HepG2 (cell line): ENCODE results near the gene GKN1. TPM values are rescaled to one million over a fixed set of nuclear protein-coding genes. Genes with fewer than 3 reads are reported as not detected.

Source experiments
- ATAC-seq: fragments of 200-7000 bp; cut with Tn5 transposase; 3 replicates; pipeline ENCODE4 v1.9.1; 2020; ENCODE audit warnings: mild to moderate bottlenecking, moderate library complexity
- BruUV-seq: library from RNA; stranded (reverse); fragments of 400-500 nt; replicated peaks from 2 replicates; lab custom pipeline; 2021; lab: Mats Ljungman, UMichigan
- CTCF ChIA-PET: fragments of 300-600 bp; formaldehyde crosslinking; extraction: SDS; loops from one replicate; lab custom pipeline; 2021; ENCODE audit warnings: low total read pairs, inconsistent platforms, low intra/inter-chr PET ratio; lab: Yijun Ruan, JAX
- POLR2A ChIA-PET: fragments of 350-600 bp; sonication (Branson Sonifier 250); formaldehyde crosslinking; loops from one replicate; lab custom pipeline; 2020; ENCODE audit warnings: antibody characterized with exemption, inconsistent platforms; lab: Yijun Ruan, JAX
- DNase-seq: peaks from one replicate; pipeline ENCODE4 v3.0.0-alpha.2; 2015; ENCODE audit warnings: low spot score
- FAIRE-seq: peaks from 3 replicates; lab custom pipeline; 2011; peaks lifted over from hg19 to GRCh38; lab: Jason Lieb, UNC
- H2AFZ ChIP-seq: one replicate; pipeline ENCODE4 v1.6.1; 2011; ENCODE audit warnings: low read length, inconsistent platforms
- H3K27ac ChIP-seq: fragments of 300-600 bp; 3 replicates; pipeline ENCODE4 v1.8.0; 2011; ENCODE audit warnings: mixed run types, mild to moderate bottlenecking, mixed read lengths, low read length, inconsistent platforms; ENCODE audit not compliant: insufficient read depth; ENCODE audit errors: extremely low read length
- H3K27me3 ChIP-seq, 2 experiments: fragments of 200-600 bp in 1 of 2; 2 replicates in 1 of 2; 3 replicates in 1 of 2; pipeline versions ENCODE4 v1.6.0 to v1.8.0; 2011; ENCODE audit warnings: low read length in 2 of 2, mild to moderate bottlenecking in 2 of 2, moderate library complexity in 2 of 2, inconsistent platforms in 1 of 2; ENCODE audit not compliant: insufficient read depth in 2 of 2, control insufficient read depth in 1 of 2
- H3K36me3 ChIP-seq, 2 experiments: fragments of 200-600 bp in 1 of 2; replicated peaks in 1 of 2; 2 replicates in 1 of 2; 3 replicates in 1 of 2; pipeline versions ENCODE4 v1.5.1 to v1.8.0; 2011; ENCODE audit warnings: low read length in 2 of 2, inconsistent platforms in 1 of 2; ENCODE audit not compliant: insufficient read depth in 2 of 2, control insufficient read depth in 1 of 2
- H3K4me1 ChIP-seq: 2 replicates; pipeline ENCODE4 v1.5.1; 2012; ENCODE audit warnings: low read length, inconsistent platforms; ENCODE audit not compliant: insufficient read depth
- H3K4me2 ChIP-seq: 2 replicates; pipeline ENCODE4 v1.6.0; 2011; ENCODE audit warnings: low read depth, low read length, inconsistent platforms
- H3K4me3 ChIP-seq, 3 experiments: fragments of 200-600 bp in 1 of 3; sonication (generic), shearing (Covaris generic) in 1 of 3; replicated peaks in 1 of 3; 2 replicates each; pipeline ENCODE4 v1.5.1; 2011 to 2016; ENCODE audit warnings: low read length in 3 of 3, inconsistent platforms in 2 of 3, low read depth in 2 of 3, mild to moderate bottlenecking in 2 of 3, control low read depth in 1 of 3, mixed read lengths in 1 of 3; ENCODE audit not compliant: insufficient read depth in 1 of 3
- H3K79me2 ChIP-seq: one replicate; pipeline ENCODE4 v1.6.1; 2011; ENCODE audit warnings: low read length, inconsistent platforms; ENCODE audit not compliant: insufficient read depth
- H3K9ac ChIP-seq: 2 replicates; pipeline ENCODE4 v1.6.0; 2011; ENCODE audit warnings: mild to moderate bottlenecking, low read depth, low read length, inconsistent platforms; ENCODE audit not compliant: insufficient read depth
- H3K9me3 ChIP-seq: 2 replicates; pipeline ENCODE4 v1.5.1; 2012; ENCODE audit warnings: mild to moderate bottlenecking, low read length
- H4K20me1 ChIP-seq: 2 replicates; pipeline ENCODE4 v1.6.0; 2011; ENCODE audit warnings: inconsistent platforms, mild to moderate bottlenecking, low read length, moderate library complexity; ENCODE audit not compliant: insufficient read depth
- AKAP8 ChIP-seq: sonication (generic); formaldehyde crosslinking; IDR thresholded peaks from 2 replicates; pipeline ENCODE4 v1.5.1; 2020; ENCODE audit warnings: mild to moderate bottlenecking, missing genetic modification reagents
- ARNT2 ChIP-seq: sonication (generic); formaldehyde crosslinking; IDR thresholded peaks from 2 replicates; pipeline ENCODE4 v1.8.0; 2022; ENCODE audit warnings: mild to moderate bottlenecking, low read depth, missing genetic modification reagents, moderate library complexity
- CENPX ChIP-seq: sonication (generic); formaldehyde crosslinking; IDR thresholded peaks from 2 replicates; pipeline ENCODE4 v1.9.0; 2021; ENCODE audit warnings: mild to moderate bottlenecking, missing genetic modification reagents, moderate library complexity
- CHD2 ChIP-seq: IDR thresholded peaks from 2 replicates; pipeline ENCODE4 v1.6.1; 2011; ENCODE audit warnings: low read depth, low read length, improper control_type of control experiment
- DNMT3B ChIP-seq: conservative IDR thresholded peaks from 2 replicates; pipeline ENCODE4 v1.6.1; 2016; ENCODE audit warnings: missing biosample characterization, control low read depth
- HDAC6 ChIP-seq: fragments of 200-600 bp; sonication (generic); IDR thresholded peaks from 2 replicates; pipeline ENCODE4 v1.7.0; 2017; ENCODE audit warnings: mild to moderate bottlenecking, antibody characterized with exemption, low read length, low read depth
- ISL2 ChIP-seq: sonication (generic); formaldehyde crosslinking; IDR thresholded peaks from 2 replicates; pipeline ENCODE4 v1.5.0; 2020; ENCODE audit warnings: missing genetic modification reagents
- MXD4 ChIP-seq: IDR thresholded peaks from 2 replicates; pipeline ENCODE4 v1.6.1; 2016; ENCODE audit warnings: mild to moderate bottlenecking, missing biosample characterization, missing genetic modification reagents
- NR2F2 ChIP-seq: IDR thresholded peaks from 2 replicates; pipeline ENCODE4 v1.6.1; 2012; ENCODE audit warnings: low read depth, inconsistent platforms, borderline replicate concordance
- PITX1 ChIP-seq: sonication (generic); formaldehyde crosslinking; IDR thresholded peaks from 2 replicates; pipeline ENCODE4 v1.5.1; 2020; ENCODE audit warnings: mild to moderate bottlenecking, missing genetic modification reagents
- TBL1XR1 ChIP-seq: fragments of 150-350 bp; IDR thresholded peaks from 2 replicates; pipeline ENCODE4 v1.6.1; 2014; ENCODE audit warnings: borderline replicate concordance, low read length; ENCODE audit not compliant: partially characterized antibody
- ZNF383 ChIP-seq: sonication (generic); formaldehyde crosslinking; IDR thresholded peaks from 2 replicates; pipeline ENCODE4 v1.4.0; 2020; ENCODE audit warnings: missing genetic modification reagents, mild to moderate bottlenecking, borderline replicate concordance
- ZNF564 ChIP-seq: sonication (generic); formaldehyde crosslinking; IDR thresholded peaks from 2 replicates; pipeline ENCODE4 v1.8.1; 2023; ENCODE audit warnings: mild to moderate bottlenecking, missing genetic modification reagents
- ZNF572 ChIP-seq: sonication (generic); formaldehyde crosslinking; IDR thresholded peaks from 2 replicates; pipeline ENCODE4 v1.5.1; 2020; ENCODE audit warnings: mild to moderate bottlenecking, missing genetic modification reagents
- ZNF777 ChIP-seq: sonication (generic); formaldehyde crosslinking; IDR thresholded peaks from 2 replicates; pipeline ENCODE4 v1.4.0; 2020; ENCODE audit warnings: missing genetic modification reagents
- WGBS: methylation state at CpG from one replicate; pipeline ENCODE4 v1.1.6; 2017; ENCODE audit warnings: low lambda C conversion rate; 5-methylcytosine and 5-hydroxymethylcytosine counted together
- in situ Hi-C: cut with HindIII; loops from 2 replicates; pipeline ENCODE4 v1.10.0; 2017; ENCODE audit warnings: low pct_unique_long_range_greater_than_20kb; ENCODE audit not compliant: extremely low pct_ligation_motif_present
- intact Hi-C: fragments of 100-400 bp; cut with micrococcal nuclease; formaldehyde crosslinking; loops from one replicate; pipeline ENCODE4 v1.10.0; 2022; ENCODE audit not compliant: unreplicated experiment
- polyA plus RNA-seq, 8 experiments: library from polyadenylated mRNA; depleted of rRNA in 3 of 8; stranded (reverse) in 7 of 8; unstranded in 1 of 8; fragments of >200 nt; fragmentation: Illumina TruSeq in 4 of 8; extraction: Trizol in 4 of 8; gene quantifications; 2 replicates each; pipeline versions ENCODE4 v1.2.1 to v1.2.3, GENCODE V29; 2011 to 2016; ENCODE audit warnings: low read depth in 4 of 8, missing spikeins in 1 of 8, mixed read lengths in 1 of 8; ENCODE audit not compliant: insufficient read depth in 1 of 8
- total RNA-seq, 5 experiments: library from RNA; depleted of rRNA; stranded (reverse); fragments of >200 nt; fragmentation: Illumina TruSeq; extraction: Trizol; gene quantifications; 2 replicates each; pipeline ENCODE4 v1.2.3, GENCODE V29; 2016; ENCODE audit warnings: low read depth in 1 of 5
- TF ChIP-seq, protein P1 (sequence below): sonication (generic); formaldehyde crosslinking; IDR thresholded peaks from 2 replicates; pipeline ENCODE4 v1.4.0; 2020; ENCODE audit warnings: missing genetic modification reagents
- TF ChIP-seq, protein P2 (sequence below): sonication (generic); formaldehyde crosslinking; IDR thresholded peaks from 2 replicates; pipeline ENCODE4 v1.4.0; 2020; ENCODE audit warnings: mild to moderate bottlenecking, missing genetic modification reagents

GKN1 gene
- total and polyA plus RNA-seq, 2 of the 13 experiments (the other 11 are each of a cell fraction or from before 2014, with no cell fraction given) = not detected

DNA sequence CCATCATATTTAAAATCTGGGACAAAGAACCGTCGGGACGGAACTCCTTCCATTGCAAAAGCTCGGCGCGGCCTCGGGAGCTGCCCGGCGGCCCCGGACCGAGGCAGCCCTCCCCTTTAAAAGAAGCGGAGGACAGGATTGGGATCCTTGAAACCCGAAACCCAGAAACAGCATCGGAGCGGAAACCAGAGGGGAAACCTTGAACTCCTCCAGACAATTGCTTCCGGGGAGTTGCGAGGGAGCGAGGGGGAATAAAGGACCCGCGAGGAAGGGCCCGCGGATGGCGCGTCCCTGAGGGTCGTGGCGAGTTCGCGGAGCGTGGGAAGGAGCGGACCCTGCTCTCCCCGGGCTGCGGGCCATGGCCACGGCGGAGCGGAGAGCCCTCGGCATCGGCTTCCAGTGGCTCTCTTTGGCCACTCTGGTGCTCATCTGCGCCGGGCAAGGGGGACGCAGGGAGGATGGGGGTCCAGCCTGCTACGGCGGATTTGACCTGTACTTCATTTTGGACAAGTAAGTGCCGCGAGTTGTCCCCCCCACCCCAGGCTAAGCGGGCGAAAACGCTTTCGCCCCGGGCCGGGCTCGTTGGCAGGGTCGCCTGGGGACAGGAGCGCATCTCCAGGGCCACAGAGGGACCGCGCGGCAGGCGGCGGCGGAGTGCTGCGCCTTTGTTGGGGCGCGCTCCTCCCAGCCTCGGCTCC, 38.9 kb downstream of the GKN1 start, which contains the start of gene ANTXR1 (continued):
- no peak for TF ChIP-seq MXD4 (CRISPR knock-in tag)
- TF ChIP-seq AKAP8 (CRISPR knock-in tag) = no peak

DNA sequence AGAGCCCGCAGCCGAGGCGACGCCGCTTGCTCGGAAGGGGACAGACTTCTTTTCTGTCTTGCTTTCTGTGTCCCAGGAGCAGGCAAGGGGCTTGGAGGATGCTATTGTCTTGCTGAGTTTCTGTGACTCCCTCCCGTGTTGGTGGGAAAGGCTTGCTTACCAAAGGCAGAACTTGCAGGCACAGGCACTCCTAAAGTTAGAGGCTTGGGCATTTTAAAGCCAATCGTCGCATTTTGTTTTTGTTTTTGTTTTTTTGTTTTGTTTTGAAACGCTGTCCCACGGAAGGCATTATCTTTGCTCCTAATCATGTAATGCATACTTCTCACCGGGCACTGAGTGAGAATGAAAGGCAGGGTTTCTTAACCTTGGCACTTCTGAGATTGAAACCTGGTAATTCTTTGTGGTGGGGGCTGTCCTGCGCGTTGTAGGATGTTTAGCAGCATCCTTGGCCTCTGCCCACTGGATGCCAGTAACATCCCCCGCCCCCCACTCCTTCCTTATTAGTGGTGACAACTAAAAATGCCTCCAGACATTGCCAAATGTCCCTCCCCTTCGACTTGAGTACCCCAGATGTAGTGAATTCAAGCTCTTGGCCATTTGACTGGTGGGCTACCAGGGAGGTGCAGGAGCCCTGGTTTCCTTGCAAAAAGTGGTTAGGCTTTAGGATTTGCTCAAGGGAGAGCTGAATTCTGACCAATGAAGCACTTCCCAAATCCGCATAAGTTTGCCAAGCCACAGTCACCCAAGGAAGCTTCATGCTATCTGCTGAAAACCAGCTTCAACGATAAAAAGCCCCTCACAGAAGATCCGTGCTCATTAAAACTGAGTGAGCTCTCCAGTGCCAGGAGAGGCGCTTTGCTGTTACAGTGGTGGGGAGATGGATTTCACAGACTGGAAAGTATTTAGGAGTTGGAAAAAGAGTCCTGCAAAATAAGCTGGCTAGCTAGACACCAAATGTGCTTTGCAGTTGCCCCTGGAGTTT, 39.7 kb downstream of the GKN1 start:
- H3K79me2 ChIP-seq = no peaks in the 10 kb centered on the region
- TSS peak; percentile 44 for BruUV-seq
- ChIA-PET POLR2A (no interaction called here), CTCF (interaction anchor here (1.2 to 3.4 kb wide), 2 partner anchors 71 to 293 kb away, joined by 3 to 13 read pairs; no protein-coding TSS in a partner anchor)
- FAIRE-seq (peak; percentile 26), DNase-seq (no peak), ATAC-seq (peak; percentile 36)
- peaks cover 38% of the 10 kb centered on the region for H3K4me1 ChIP-seq
- H3K9ac ChIP-seq = peak overlapping the region; percentile 20
- H3K4me3 ChIP-seq = peak overlapping the region; percentile 67 to 94 (median 72)
- no peaks in the 10 kb centered on the region for H3K36me3 ChIP-seq
- no peaks in the 10 kb centered on the region for H3K9me3 ChIP-seq
- peak overlapping the region; percentile 42 for H2AFZ ChIP-seq
- peaks cover 0 to 16% of the 10 kb centered on the region in 2 experiments; a peak in 2 of 5 replicates for H3K27me3 ChIP-seq
- in situ Hi-C loops = no loop called here
- no peaks in the 10 kb centered on the region for H4K20me1 ChIP-seq
- no peak overlapping the region for H3K27ac ChIP-seq
- intact Hi-C loops = loop anchor here (1.0 to 10.0 kb wide), 2 partner anchors 293 to 421 kb away; partner anchors contain the start of gene NFU1
- peak overlapping the region; percentile 83 for H3K4me2 ChIP-seq
- WGBS = 17% methylated on average over 14 of the region's 20 CpGs
- TF ChIP-seq CHD2 (no peak), NR2F2 (no peak), PITX1 (CRISPR knock-in tag) (no peak), TBL1XR1 (no peak), ZNF777 (CRISPR knock-in tag) (no peak), ZNF383 (0 out of 2 replicates have a peak, but pooled peaks have one; percentile 62), ARNT2 (CRISPR knock-in tag) (no peak), ZNF564 (CRISPR knock-in tag) (0 out of 2 replicates have a peak, but pooled peaks have one; percentile 8), CENPX (CRISPR knock-in tag) (no peak), HDAC6 (peak; percentile 22; the same call in 1 of the 2 replicates), ZNF572 (CRISPR knock-in tag) (0 out of 2 replicates have a peak, but pooled peaks have one; percentile 68), ISL2 (CRISPR knock-in tag) (no peak), DNMT3B (CRISPR knock-in tag) (no peak)
- TF ChIP-seq, protein P1, sequence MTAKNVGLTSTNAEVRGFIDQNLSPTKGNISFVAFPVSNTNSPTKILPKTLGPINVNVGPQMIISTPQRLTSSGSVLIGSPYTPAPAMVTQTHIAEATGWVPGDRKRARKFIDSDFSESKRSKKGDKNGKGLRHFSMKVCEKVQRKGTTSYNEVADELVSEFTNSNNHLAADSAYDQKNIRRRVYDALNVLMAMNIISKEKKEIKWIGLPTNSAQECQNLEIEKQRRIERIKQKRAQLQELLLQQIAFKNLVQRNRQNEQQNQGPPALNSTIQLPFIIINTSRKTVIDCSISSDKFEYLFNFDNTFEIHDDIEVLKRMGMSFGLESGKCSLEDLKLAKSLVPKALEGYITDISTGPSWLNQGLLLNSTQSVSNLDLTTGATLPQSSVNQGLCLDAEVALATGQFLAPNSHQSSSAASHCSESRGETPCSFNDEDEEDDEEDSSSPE = no peak
- TF ChIP-seq, protein P2, sequence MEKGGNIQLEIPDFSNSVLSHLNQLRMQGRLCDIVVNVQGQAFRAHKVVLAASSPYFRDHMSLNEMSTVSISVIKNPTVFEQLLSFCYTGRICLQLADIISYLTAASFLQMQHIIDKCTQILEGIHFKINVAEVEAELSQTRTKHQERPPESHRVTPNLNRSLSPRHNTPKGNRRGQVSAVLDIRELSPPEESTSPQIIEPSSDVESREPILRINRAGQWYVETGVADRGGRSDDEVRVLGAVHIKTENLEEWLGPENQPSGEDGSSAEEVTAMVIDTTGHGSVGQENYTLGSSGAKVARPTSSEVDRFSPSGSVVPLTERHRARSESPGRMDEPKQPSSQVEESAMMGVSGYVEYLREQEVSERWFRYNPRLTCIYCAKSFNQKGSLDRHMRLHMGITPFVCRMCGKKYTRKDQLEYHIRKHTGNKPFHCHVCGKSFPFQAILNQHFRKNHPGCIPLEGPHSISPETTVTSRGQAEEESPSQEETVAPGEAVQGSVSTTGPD (CRISPR knock-in tag) = no peak
